DOHH2 (cell line): ENCODE measurements around the gene SCN4B.

Experiments used
- EZH2phosphoT487 ChIP-seq: fragments of 200-600 bp; sonication (generic); IDR thresholded peaks from 2 replicates; pipeline ENCODE4 v1.6.1; 2017; ENCODE audit warnings: borderline replicate concordance, mild to moderate bottlenecking, antibody characterized with exemption, low read length, moderate library complexity, mixed read lengths
- TF ChIP-seq, protein P1 (sequence below): fragments of 200-600 bp; sonication (generic); IDR thresholded peaks from one replicate; pipeline ENCODE4 v1.5.1; 2014; ENCODE audit warnings: antibody characterized with exemption, mild to moderate bottlenecking, low read depth, low read length; ENCODE audit not compliant: poor library complexity, severe bottlenecking

DNA sequence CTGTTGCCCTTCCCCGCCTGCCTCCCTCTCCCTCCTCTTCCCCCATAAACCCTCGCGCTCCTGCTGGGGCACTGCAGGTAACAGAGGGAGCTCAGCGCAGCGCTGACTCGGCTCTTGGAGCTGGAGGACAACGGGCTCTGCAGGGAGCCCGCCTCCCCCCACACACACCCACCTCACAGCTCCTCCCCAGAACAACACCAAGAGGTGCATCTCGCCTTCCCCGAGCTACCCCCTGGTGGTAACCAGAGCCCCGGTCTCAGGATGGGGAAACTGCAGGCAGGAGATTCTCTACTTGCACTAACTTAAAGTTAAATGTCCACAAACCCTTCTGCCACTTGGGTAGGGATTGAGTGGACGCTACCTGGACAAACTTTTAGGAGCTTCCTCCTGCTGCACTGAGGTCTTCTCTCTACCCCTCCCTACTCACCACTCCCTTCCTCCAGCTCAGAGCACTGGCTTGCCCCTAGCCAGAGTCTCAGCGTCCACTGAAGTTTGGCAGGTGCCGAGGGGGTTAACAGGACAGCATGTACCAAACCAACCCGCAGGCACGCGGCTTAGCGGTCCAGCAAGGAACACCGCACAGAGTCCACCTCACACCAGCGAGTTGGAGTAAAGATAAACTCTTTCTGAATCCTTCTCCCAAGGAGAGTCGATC, 4.0 kb upstream of the SCN4B start:
- TF ChIP-seq, protein P1, sequence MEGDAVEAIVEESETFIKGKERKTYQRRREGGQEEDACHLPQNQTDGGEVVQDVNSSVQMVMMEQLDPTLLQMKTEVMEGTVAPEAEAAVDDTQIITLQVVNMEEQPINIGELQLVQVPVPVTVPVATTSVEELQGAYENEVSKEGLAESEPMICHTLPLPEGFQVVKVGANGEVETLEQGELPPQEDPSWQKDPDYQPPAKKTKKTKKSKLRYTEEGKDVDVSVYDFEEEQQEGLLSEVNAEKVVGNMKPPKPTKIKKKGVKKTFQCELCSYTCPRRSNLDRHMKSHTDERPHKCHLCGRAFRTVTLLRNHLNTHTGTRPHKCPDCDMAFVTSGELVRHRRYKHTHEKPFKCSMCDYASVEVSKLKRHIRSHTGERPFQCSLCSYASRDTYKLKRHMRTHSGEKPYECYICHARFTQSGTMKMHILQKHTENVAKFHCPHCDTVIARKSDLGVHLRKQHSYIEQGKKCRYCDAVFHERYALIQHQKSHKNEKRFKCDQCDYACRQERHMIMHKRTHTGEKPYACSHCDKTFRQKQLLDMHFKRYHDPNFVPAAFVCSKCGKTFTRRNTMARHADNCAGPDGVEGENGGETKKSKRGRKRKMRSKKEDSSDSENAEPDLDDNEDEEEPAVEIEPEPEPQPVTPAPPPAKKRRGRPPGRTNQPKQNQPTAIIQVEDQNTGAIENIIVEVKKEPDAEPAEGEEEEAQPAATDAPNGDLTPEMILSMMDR, result no peak
- no peak for TF ChIP-seq EZH2phosphoT487
